ENCODE measurements around the gene ZNF316. TPM values are rescaled to one million over a fixed set of nuclear protein-coding genes. Genes with fewer than 3 reads are reported as not detected.
A peak's percentile ranks its signal among the peaks of the same experiment; 100 is the strongest.

Gene ZNF316
- total RNA-seq, 1 donor from 2014 or later: 28.9 TPM

DNA sequence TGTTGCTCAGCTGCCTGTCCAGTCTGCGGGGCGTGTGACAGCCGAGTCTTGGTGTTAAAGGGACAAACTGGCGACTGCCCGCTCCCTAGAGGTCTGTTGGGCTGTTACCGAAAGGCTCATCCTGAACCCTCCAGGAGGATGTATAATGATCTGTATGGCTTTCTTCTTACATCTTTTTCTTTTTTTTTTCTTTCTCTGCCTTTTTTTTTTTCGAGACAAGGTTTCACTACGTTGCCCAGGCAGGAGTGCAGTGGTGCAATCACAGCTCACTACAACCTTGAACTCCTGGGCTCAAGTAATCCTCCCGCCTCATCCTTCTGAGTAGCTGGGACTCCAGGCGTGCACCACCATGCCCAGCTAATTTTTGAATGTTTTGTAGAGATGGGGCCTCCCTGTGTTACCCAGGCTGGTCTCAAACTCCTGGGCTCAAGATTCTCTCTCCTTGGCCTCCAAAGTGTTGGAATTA is 46.4 kb upstream of the ZNF316 start:
- Mint-ChIP-seq H3K36me3 (ENCODE audit: low read depth) (peaks cover 21% of the 10 kb centered on the region), H3K27me3 (ENCODE audit: low read depth) (no peaks in the 10 kb centered on the region), H3K9me3 (ENCODE audit: low read depth) (no peaks in the 10 kb centered on the region), H3K4me1 (ENCODE audit: low read depth) (peaks cover 17% of the 10 kb centered on the region), H3K4me3 (ENCODE audit: unreplicated experiment) (peak overlapping the region; percentile 85), H3K27ac (ENCODE audit: unreplicated experiment) (peak overlapping the region; percentile 81)
- DNase-seq (ENCODE audit: low spot score): no peak
- TF ChIP-seq, protein P1, sequence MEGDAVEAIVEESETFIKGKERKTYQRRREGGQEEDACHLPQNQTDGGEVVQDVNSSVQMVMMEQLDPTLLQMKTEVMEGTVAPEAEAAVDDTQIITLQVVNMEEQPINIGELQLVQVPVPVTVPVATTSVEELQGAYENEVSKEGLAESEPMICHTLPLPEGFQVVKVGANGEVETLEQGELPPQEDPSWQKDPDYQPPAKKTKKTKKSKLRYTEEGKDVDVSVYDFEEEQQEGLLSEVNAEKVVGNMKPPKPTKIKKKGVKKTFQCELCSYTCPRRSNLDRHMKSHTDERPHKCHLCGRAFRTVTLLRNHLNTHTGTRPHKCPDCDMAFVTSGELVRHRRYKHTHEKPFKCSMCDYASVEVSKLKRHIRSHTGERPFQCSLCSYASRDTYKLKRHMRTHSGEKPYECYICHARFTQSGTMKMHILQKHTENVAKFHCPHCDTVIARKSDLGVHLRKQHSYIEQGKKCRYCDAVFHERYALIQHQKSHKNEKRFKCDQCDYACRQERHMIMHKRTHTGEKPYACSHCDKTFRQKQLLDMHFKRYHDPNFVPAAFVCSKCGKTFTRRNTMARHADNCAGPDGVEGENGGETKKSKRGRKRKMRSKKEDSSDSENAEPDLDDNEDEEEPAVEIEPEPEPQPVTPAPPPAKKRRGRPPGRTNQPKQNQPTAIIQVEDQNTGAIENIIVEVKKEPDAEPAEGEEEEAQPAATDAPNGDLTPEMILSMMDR (IDR thresholded peaks at IDR 0.05): no peak

DNA sequence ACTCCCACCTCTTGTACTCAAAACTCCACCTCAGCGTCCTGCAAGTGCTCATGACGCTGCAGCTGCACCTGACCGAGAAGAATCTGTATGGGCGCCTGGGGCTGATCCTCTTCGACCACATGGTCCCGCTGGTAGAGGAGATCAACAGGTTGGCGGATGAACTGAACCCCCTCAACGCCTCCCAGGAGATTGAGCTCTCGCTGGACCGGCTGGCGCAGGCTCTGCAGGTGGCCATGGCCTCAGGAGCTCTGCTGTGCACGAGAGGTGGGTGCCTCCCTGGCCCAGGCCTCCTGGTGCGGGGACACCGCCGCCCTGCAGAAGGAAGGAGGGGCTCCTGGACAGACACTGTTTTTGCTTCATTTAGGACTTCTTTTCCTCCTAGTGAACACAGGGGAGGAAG is 37.0 kb upstream of the ZNF316 start:
- Mint-ChIP-seq H3K27me3 (ENCODE audit: low read depth) (no peaks in the 10 kb centered on the region), H3K9me3 (ENCODE audit: low read depth) (no peaks in the 10 kb centered on the region), H3K36me3 (ENCODE audit: low read depth) (peaks cover 23% of the 10 kb centered on the region), H3K4me1 (ENCODE audit: low read depth) (no peaks in the 10 kb centered on the region), H3K4me3 (ENCODE audit: unreplicated experiment) (no peak overlapping the region), H3K27ac (ENCODE audit: unreplicated experiment) (no peak overlapping the region)
- no peak for DNase-seq (ENCODE audit: low spot score)
- TF ChIP-seq, protein P1 (IDR thresholded peaks at IDR 0.05): no peak

DNA sequence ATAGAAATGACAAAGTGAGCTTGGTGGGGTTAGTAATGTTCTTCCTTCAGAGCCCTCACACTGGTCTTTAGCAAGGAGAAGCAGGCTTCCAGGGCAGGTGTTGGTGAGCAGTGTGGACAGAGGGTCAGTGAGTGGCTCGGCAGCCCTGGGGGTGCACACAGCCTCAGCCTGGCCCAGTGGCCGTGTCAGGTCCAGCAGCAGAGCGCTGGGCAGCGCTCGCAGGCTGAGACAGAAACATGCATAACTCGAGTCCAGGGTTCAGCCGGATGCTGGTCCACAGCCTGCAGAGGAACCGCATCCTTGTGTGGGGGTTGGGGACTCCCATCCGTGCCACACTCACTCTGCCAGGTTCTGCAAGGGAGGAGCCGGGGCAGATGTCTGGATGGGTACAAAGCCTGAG is 32.7 kb upstream of the ZNF316 start:
- DNase-seq (ENCODE audit: low spot score): no peak
- H3K27me3 Mint-ChIP-seq (ENCODE audit: low read depth): no peaks in the 10 kb centered on the region
- H3K4me1 Mint-ChIP-seq (ENCODE audit: low read depth): no peaks in the 10 kb centered on the region
- no peak overlapping the region for H3K4me3 Mint-ChIP-seq (ENCODE audit: unreplicated experiment)
- H3K9me3 Mint-ChIP-seq (ENCODE audit: low read depth): no peaks in the 10 kb centered on the region
- H3K36me3 Mint-ChIP-seq (ENCODE audit: low read depth): peaks cover 11% of the 10 kb centered on the region
- no peak overlapping the region for H3K27ac Mint-ChIP-seq (ENCODE audit: unreplicated experiment)
- TF ChIP-seq, protein P1 (IDR thresholded peaks at IDR 0.05): no peak

DNA sequence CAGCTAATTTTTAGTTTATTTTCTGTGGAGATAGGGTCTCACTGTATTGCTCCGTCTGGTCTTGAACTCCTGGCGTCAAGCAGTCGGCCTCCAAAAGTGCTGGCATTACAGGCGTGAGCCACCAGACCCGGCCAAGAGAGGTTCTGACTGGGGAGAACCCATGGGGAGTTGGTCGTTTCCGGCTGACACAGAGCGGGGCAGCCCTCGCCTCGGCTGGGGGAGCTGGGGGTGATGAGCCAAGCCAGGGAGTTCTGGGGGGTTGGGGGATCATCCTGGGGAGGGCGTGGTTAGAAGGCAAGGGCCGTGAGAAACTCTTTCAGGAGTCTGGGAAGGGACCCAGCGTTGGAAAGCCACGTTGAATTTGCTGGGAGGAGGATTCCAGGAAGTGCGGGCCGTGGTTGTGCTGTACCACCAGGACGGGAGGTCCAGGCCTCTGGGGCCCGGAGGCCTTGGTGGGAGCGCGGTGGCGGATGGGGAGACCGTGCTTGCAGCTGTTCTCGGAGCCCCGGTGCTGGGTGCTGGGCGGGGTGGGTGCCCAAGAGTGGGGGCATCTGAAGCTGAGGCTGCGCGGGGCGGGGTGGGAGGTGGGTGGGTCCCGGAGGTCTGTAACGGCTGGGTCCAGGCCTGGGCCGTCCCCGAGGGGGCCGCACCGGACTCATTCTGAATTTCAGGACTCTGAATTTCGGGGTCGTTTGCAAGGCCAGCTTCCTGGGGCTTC is 30.1 kb upstream of the ZNF316 start:
- peaks cover 4% of the 10 kb centered on the region for H3K36me3 Mint-ChIP-seq (ENCODE audit: low read depth)
- DNase-seq (ENCODE audit: low spot score): no peak
- H3K9me3 Mint-ChIP-seq (ENCODE audit: low read depth): no peaks in the 10 kb centered on the region

DNA sequence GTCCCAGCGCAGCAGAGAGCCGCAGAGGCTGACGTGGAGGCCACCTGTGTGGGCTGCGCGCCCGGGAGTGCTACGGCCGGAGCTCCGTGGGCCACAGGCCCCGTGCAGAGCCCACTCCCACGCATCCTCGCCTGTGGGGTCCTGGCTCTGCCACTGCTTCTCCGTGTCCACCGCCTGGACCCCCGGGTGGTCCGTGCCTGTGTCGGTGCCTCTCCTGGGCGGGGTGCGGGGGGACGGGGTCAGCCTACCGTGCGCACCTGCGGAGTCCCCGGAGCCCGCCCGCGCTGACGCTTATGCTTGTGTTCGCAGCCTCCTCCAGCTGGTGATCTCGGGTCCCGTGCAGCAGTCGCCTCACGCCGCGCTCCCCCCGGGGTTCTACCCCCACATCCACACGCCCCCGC is 29.5 kb upstream of the ZNF316 start:
- H3K27ac Mint-ChIP-seq (ENCODE audit: unreplicated experiment): no peak overlapping the region
- DNase-seq (ENCODE audit: low spot score): peak; percentile 93
- no peaks in the 10 kb centered on the region for H3K9me3 Mint-ChIP-seq (ENCODE audit: low read depth)
- H3K4me3 Mint-ChIP-seq (ENCODE audit: unreplicated experiment): no peak overlapping the region
- H3K27me3 Mint-ChIP-seq (ENCODE audit: low read depth): no peaks in the 10 kb centered on the region
- H3K4me1 Mint-ChIP-seq (ENCODE audit: low read depth): no peaks in the 10 kb centered on the region
- peaks cover 3% of the 10 kb centered on the region for H3K36me3 Mint-ChIP-seq (ENCODE audit: low read depth)
- TF ChIP-seq, protein P1 (IDR thresholded peaks at IDR 0.05): no peak

More for the DNA sequence above, 30.1 kb upstream of the ZNF316 start:
- Mint-ChIP-seq H3K4me1 (ENCODE audit: low read depth) (no peaks in the 10 kb centered on the region), H3K27me3 (ENCODE audit: low read depth) (no peaks in the 10 kb centered on the region), H3K4me3 (ENCODE audit: unreplicated experiment) (no peak overlapping the region), H3K27ac (ENCODE audit: unreplicated experiment) (no peak overlapping the region)
- TF ChIP-seq, protein P1 (IDR thresholded peaks at IDR 0.05): no peak

Data from chondrocyte (in vitro differentiated cells).